Activated CD8-positive, alpha-beta memory T cell treated with anti-CD3 and anti-CD28 coated beads for 4 hours (primary cell): Measurements from ENCODE around the gene RMI2.
"Not testable (repeated sequence)": the region's sequence is repeated elsewhere in the genome, so short reads cannot be mapped to it uniquely, and the experiment has no call there.

ENCODE experiments used
- DNase-seq, 2 donors: peaks; one replicate each; pipeline ENCODE4 v3.0.0-alpha.2; 2020; ENCODE audit warnings: low read depth in 2 of 2

RMI2 gene

GRCh38 chr16:11353158-11353557 lies 7.9 kb downstream of the RMI2 start:
- no peak for DNase-seq

GRCh38 chr16:11354407-11354732 lies 9.1 kb downstream of the RMI2 start:
- DNase-seq = no peak

- peak; percentile 32 to 72 for DNase-seq
Measured at GRCh38 chr16:11354733-11355574, 9.7 kb downstream of the RMI2 start.

GRCh38 chr16:11355862-11356261 lies 10.6 kb downstream of the RMI2 start:
- no peak for DNase-seq

GRCh38 chr16:11356573-11357331 lies 11.5 kb downstream of the RMI2 start:
- DNase-seq = no peak

- DNase-seq = no peak
Measured at GRCh38 chr16:11358531-11358930, 13.3 kb downstream of the RMI2 start.

- no peak for DNase-seq
Measured at GRCh38 chr16:11359370-11359769, 14.1 kb downstream of the RMI2 start.

- no peak for DNase-seq
Measured at GRCh38 chr16:11360641-11361373, 15.5 kb downstream of the RMI2 start.

GRCh38 chr16:11361701-11362451 lies 16.6 kb downstream of the RMI2 start:
- DNase-seq = no peak

GRCh38 chr16:11363927-11364258 lies 18.6 kb downstream of the RMI2 start:
- no peak for DNase-seq

- DNase-seq = no peak
Measured at GRCh38 chr16:11367483-11367906, 22.2 kb downstream of the RMI2 start.

GRCh38 chr16:11370084-11370931 lies 25.0 kb downstream of the RMI2 start:
- DNase-seq = no peak

GRCh38 chr16:11370932-11371279 lies 25.6 kb downstream of the RMI2 start:
- DNase-seq = not testable (repeated sequence)

GRCh38 chr16:11372073-11372828 lies 27.0 kb downstream of the RMI2 start:
- no peak for DNase-seq

- DNase-seq = no peak
Measured at GRCh38 chr16:11372829-11373306, 27.6 kb downstream of the RMI2 start.

GRCh38 chr16:11374255-11374654 lies 29.0 kb downstream of the RMI2 start:
- DNase-seq = no peak

GRCh38 chr16:11377154-11377553 lies 31.9 kb downstream of the RMI2 start:
- DNase-seq = no peak

- DNase-seq = not testable (repeated sequence)
Measured at GRCh38 chr16:11378951-11379350, 33.7 kb downstream of the RMI2 start.

- no peak for DNase-seq
Measured at GRCh38 chr16:11379420-11379819, 34.2 kb downstream of the RMI2 start.

GRCh38 chr16:11380836-11381235 lies 35.6 kb downstream of the RMI2 start:
- no peak for DNase-seq
